Measurements from ENCODE around the gene ERN1. TPM values are rescaled to one million over a fixed set of nuclear protein-coding genes. Genes with fewer than 3 reads are reported as not detected.
A peak's percentile ranks its signal among the peaks of the same experiment; 100 is the strongest.

ERN1 gene
- total RNA-seq, 1 donor, result 14.7 TPM

GRCh38 chr17:64061178-64061898 is 68.6 kb downstream of the ERN1 start:
- TF ChIP-seq CTCF (IDR thresholded peaks at IDR 0.05; ENCODE audit: insufficient read depth, low read depth, low read length), result no peak

GRCh38 chr17:64060331-64060730 is 69.6 kb downstream of the ERN1 start:
- TF ChIP-seq CTCF (IDR thresholded peaks at IDR 0.05; ENCODE audit: insufficient read depth, low read depth, low read length), result no peak
- no peak for DNase-seq (ENCODE audit: low read depth)
- no peak overlapping the region for H3K4me3 ChIP-seq (ENCODE audit: low read depth, low read length)

More at GRCh38 chr17:64061178-64061898, 68.6 kb downstream of the ERN1 start:
- DNase-seq (ENCODE audit: low read depth), result peak; percentile 30
- no peak overlapping the region for H3K4me3 ChIP-seq (ENCODE audit: low read depth, low read length)

- TF ChIP-seq CTCF (IDR thresholded peaks at IDR 0.05; ENCODE audit: insufficient read depth, low read depth, low read length), result no peak
- H3K4me3 ChIP-seq (ENCODE audit: low read depth, low read length), result no peak overlapping the region
- no peak for DNase-seq (ENCODE audit: low read depth)
Measured at GRCh38 chr17:64059756-64060155, 70.2 kb downstream of the ERN1 start.

GRCh38 chr17:64058621-64059020 is 71.3 kb downstream of the ERN1 start:
- no peak for TF ChIP-seq CTCF (IDR thresholded peaks at IDR 0.05; ENCODE audit: insufficient read depth, low read depth, low read length)
- DNase-seq (ENCODE audit: low read depth), result no peak
- H3K4me3 ChIP-seq (ENCODE audit: low read depth, low read length), result no peak overlapping the region

GRCh38 chr17:64057701-64058263 is 72.2 kb downstream of the ERN1 start:
- TF ChIP-seq CTCF (IDR thresholded peaks at IDR 0.05; ENCODE audit: insufficient read depth, low read depth, low read length), result no peak
- H3K4me3 ChIP-seq (ENCODE audit: low read depth, low read length), result no peak overlapping the region
- peak; percentile 42 for DNase-seq (ENCODE audit: low read depth)

- DNase-seq (ENCODE audit: low read depth), result no peak
- no peak for TF ChIP-seq CTCF (IDR thresholded peaks at IDR 0.05; ENCODE audit: insufficient read depth, low read depth, low read length)
- no peak overlapping the region for H3K4me3 ChIP-seq (ENCODE audit: low read depth, low read length)
Measured at GRCh38 chr17:64056269-64057005, 73.5 kb downstream of the ERN1 start.
